Endothelial cell of umbilical vein (primary cell): ENCODE data around the gene RAB38. TPM values are rescaled to one million over a fixed set of nuclear protein-coding genes. Genes with fewer than 3 reads are reported as not detected.

Experiments used
- BruUV-seq: library from RNA; stranded (reverse); fragments of 400-500 nt; replicated peaks from 2 replicates; lab custom pipeline; 2021; lab: Mats Ljungman, UMichigan
- CTCF ChIA-PET: fragments of 300-600, 350-600 bp; sonication (Branson Sonifier 250); formaldehyde crosslinking; loops from one replicate; lab custom pipeline; 2021; ENCODE audit warnings: antibody characterized with exemption, inconsistent platforms; lab: Charles Lee
- POLR2A ChIA-PET: fragments of 300-600, 350-600 bp; sonication (Branson Sonifier 250); formaldehyde crosslinking; loops from one replicate; lab custom pipeline; 2021; ENCODE audit warnings: antibody characterized with exemption, inconsistent platforms; lab: Charles Lee
- DNase-seq: peaks from one replicate; pipeline ENCODE4 v3.0.0-alpha.2; 2011; ENCODE audit warnings: low read depth, low spot score
- FAIRE-seq: peaks from 2 replicates; lab custom pipeline; 2011; peaks lifted over from hg19 to GRCh38; lab: Jason Lieb, UNC
- H2AFZ ChIP-seq: 2 replicates; pipeline ENCODE4 v1.6.0; 2012; ENCODE audit warnings: low read depth, low read length, control low read depth, inconsistent platforms
- H3K27ac ChIP-seq: 2 replicates; pipeline ENCODE4 v1.5.1; 2011; ENCODE audit warnings: low read depth, mild to moderate bottlenecking, control low read depth, low read length, moderate library complexity; ENCODE audit not compliant: insufficient read depth
- H3K27me3 ChIP-seq, 2 experiments: 2 replicates each; pipeline versions ENCODE4 v1.6.0 to v1.6.1; 2011; ENCODE audit warnings: low read length in 2 of 2, mixed read lengths in 1 of 2; ENCODE audit not compliant: control insufficient read depth in 2 of 2, insufficient read depth in 2 of 2
- H3K36me3 ChIP-seq, 2 experiments: 2 replicates in 1 of 2; 3 replicates in 1 of 2; pipeline ENCODE4 v1.5.1; 2011; ENCODE audit warnings: low read length in 2 of 2, mild to moderate bottlenecking in 1 of 2, moderate library complexity in 1 of 2; ENCODE audit not compliant: control insufficient read depth in 2 of 2, insufficient read depth in 2 of 2; ENCODE audit errors: extremely low read depth in 1 of 2
- H3K4me1 ChIP-seq: 3 replicates; pipeline ENCODE4 v1.5.1; 2011; ENCODE audit warnings: mild to moderate bottlenecking, low read length; ENCODE audit not compliant: control insufficient read depth, insufficient read depth; ENCODE audit errors: extremely low read depth
- H3K4me2 ChIP-seq: 2 replicates; pipeline ENCODE4 v1.6.1; 2011; ENCODE audit warnings: low read length, control low read depth, mixed read lengths; ENCODE audit not compliant: insufficient read depth
- H3K4me3 ChIP-seq, 3 experiments: fragments of 200-600 bp in 1 of 3; sonication (generic), shearing (Covaris generic) in 1 of 3; replicated peaks in 1 of 3; 2 replicates each; pipeline ENCODE4 v1.5.1; 2011 to 2016; ENCODE audit warnings: control low read depth in 3 of 3, low read length in 3 of 3, mild to moderate bottlenecking in 2 of 3, inconsistent platforms in 1 of 3, low read depth in 1 of 3, moderate library complexity in 1 of 3; ENCODE audit not compliant: insufficient read depth in 1 of 3
- H3K79me2 ChIP-seq: 2 replicates; pipeline ENCODE4 v1.6.0; 2012; ENCODE audit warnings: low read length, inconsistent platforms; ENCODE audit not compliant: control insufficient read depth, insufficient read depth
- H3K9ac ChIP-seq: replicated peaks from 2 replicates; pipeline ENCODE3; 2011; ENCODE audit warnings: low read length, control low read depth; ENCODE audit not compliant: insufficient read depth; ENCODE audit errors: extremely low read depth
- H3K9me1 ChIP-seq: replicated peaks from 3 replicates; pipeline ENCODE4 v1.6.0; 2011; ENCODE audit warnings: mild to moderate bottlenecking, low read length; ENCODE audit not compliant: control insufficient read depth, insufficient read depth; ENCODE audit errors: extremely low read depth
- H3K9me3 ChIP-seq: replicated peaks from 2 replicates; pipeline ENCODE4 v1.5.1; 2012; ENCODE audit warnings: low read length, inconsistent platforms; ENCODE audit not compliant: control insufficient read depth, insufficient read depth
- H4K20me1 ChIP-seq: replicated peaks from 2 replicates; pipeline ENCODE3; 2011; ENCODE audit warnings: mild to moderate bottlenecking, low read length; ENCODE audit not compliant: control insufficient read depth, insufficient read depth; ENCODE audit errors: extremely low read depth
- CTCF ChIP-seq, 2 donors: IDR thresholded peaks; 1 replicate in 1 of 2; 2 replicates in 1 of 2; pipeline ENCODE4 v1.5.1; 2011; ENCODE audit warnings: low read length in 2 of 2, mild to moderate bottlenecking in 2 of 2, moderate library complexity in 2 of 2, control low read depth in 1 of 2, inconsistent platforms in 1 of 2, low read depth in 1 of 2; ENCODE audit not compliant: insufficient read depth in 1 of 2; ENCODE audit errors: extremely low read depth in 1 of 2
- EZH2 ChIP-seq: IDR thresholded peaks from 2 replicates; pipeline ENCODE4 v1.6.1; 2012; ENCODE audit warnings: borderline replicate concordance, low read depth, mild to moderate bottlenecking, moderate library complexity, low read length, inconsistent platforms; ENCODE audit not compliant: severe bottlenecking
- FOS ChIP-seq: IDR thresholded peaks from 2 replicates; pipeline ENCODE4 v1.6.1; 2011; ENCODE audit warnings: mild to moderate bottlenecking, low read length, moderate library complexity, borderline replicate concordance; ENCODE audit not compliant: insufficient read depth
- GATA2 ChIP-seq: IDR thresholded peaks from 2 replicates; pipeline ENCODE4 v1.7.0; 2011; ENCODE audit warnings: low read depth, mild to moderate bottlenecking, moderate library complexity, mixed read lengths, low read length; ENCODE audit not compliant: insufficient read length, insufficient read depth
- JUN ChIP-seq: IDR thresholded peaks from 2 replicates; pipeline ENCODE4 v1.6.1; 2011; ENCODE audit warnings: borderline replicate concordance, low read depth; ENCODE audit not compliant: insufficient read length, insufficient read depth
- MAX ChIP-seq: IDR thresholded peaks from 2 replicates; pipeline ENCODE4 v1.6.1; 2011; ENCODE audit not compliant: insufficient read depth, insufficient read length
- MYC ChIP-seq: IDR thresholded peaks from one replicate; pipeline ENCODE4 v1.6.1; 2011; ENCODE audit warnings: mild to moderate bottlenecking, low read depth, low read length
- POLR2A ChIP-seq: IDR thresholded peaks from 2 replicates; pipeline ENCODE4 v1.6.1; 2012; ENCODE audit warnings: low read depth, mild to moderate bottlenecking, control low read depth, low read length
- POLR2AphosphoS5 ChIP-seq: IDR thresholded peaks from 2 replicates; pipeline ENCODE4 v1.6.1; 2012; ENCODE audit warnings: low read depth, mild to moderate bottlenecking, control low read depth, low read length, moderate library complexity; ENCODE audit not compliant: insufficient read depth
- dilution Hi-C: fragments of 300-500 bp; cut with MboI; formaldehyde crosslinking; loops from one replicate; pipeline ENCODE4 v1.15.0; 2019; ENCODE audit warnings: low sequenced_read_pairs; ENCODE audit not compliant: extremely low pct_ligation_motif_present
- intact Hi-C: fragments of 100-400 bp; cut with micrococcal nuclease; formaldehyde crosslinking; loops from one replicate; pipeline ENCODE4 v1.10.0; 2022
- polyA plus RNA-seq, 4 experiments: library from polyadenylated mRNA; depleted of rRNA in 3 of 4; stranded (reverse) in 3 of 4; unstranded in 1 of 4; fragments of >200 nt; gene quantifications; 2 replicates each; pipeline versions ENCODE4 v1.2.1 to v1.2.3, GENCODE V29; 2011 to 2012; ENCODE audit warnings: missing spikeins in 1 of 4
- total RNA-seq: library from RNA; stranded (reverse); gene quantifications from 2 replicates; pipeline ENCODE4 v1.2.3, GENCODE V29; 2021

Gene RAB38
- total and polyA plus RNA-seq, 2 donors (not counting 3 experiments of a cell fraction or from before 2014, with no cell fraction given): 3.0 to 3.6 TPM

- POLR2A ChIA-PET: no interaction called here
- intact Hi-C loops: no loop called here
- BruUV-seq: no TSS peak
Measured at GRCh38 chr11:88208745-88209144, 33.5 kb upstream of the RAB38 start.

More at GRCh38 chr11:88208745-88209144, 33.5 kb upstream of the RAB38 start:
- TF ChIP-seq POLR2A: no peak
- TF ChIP-seq FOS: no peak
- no peak for TF ChIP-seq MAX
- no peak for TF ChIP-seq MYC
- TF ChIP-seq POLR2AphosphoS5: no peak
- TF ChIP-seq EZH2: no peak
- TF ChIP-seq JUN: no peak
- no peak for TF ChIP-seq CTCF (IDR thresholded peaks at IDR 0.05; ENCODE audit: extremely low read depth in 1 of 2, insufficient read depth in 1 of 2, low read depth in 1 of 2, low read length in 2 of 2)
- no peak for TF ChIP-seq GATA2
- H3K9me3 ChIP-seq: no peaks in the 10 kb centered on the region
- no peaks in the 10 kb centered on the region for H3K9me1 ChIP-seq
- no peak overlapping the region for H3K9ac ChIP-seq
- H3K4me3 ChIP-seq: no peak overlapping the region
- H3K27ac ChIP-seq: no peak overlapping the region
- H4K20me1 ChIP-seq: no peaks in the 10 kb centered on the region
- CTCF ChIA-PET: no interaction called here
- dilution Hi-C loops: no loop called here
- H3K36me3 ChIP-seq: no peaks in the 10 kb centered on the region
- FAIRE-seq: no peak
- H3K4me1 ChIP-seq: no peaks in the 10 kb centered on the region
- DNase-seq: no peak
- no peaks in the 10 kb centered on the region for H3K79me2 ChIP-seq
- H3K4me2 ChIP-seq: no peak overlapping the region
- H3K27me3 ChIP-seq: no peaks in the 10 kb centered on the region
- H2AFZ ChIP-seq: no peak overlapping the region
